Aorta (tissue), 5 donors: ENCODE results near the gene SHISAL1. TPM values are rescaled to one million over a fixed set of nuclear protein-coding genes. Genes with fewer than 3 reads are reported as not detected.
A peak's percentile ranks its signal among the peaks of the same experiment; 100 is the strongest.

Source experiments
- ATAC-seq: fragments of 200-7000 bp; cut with Tn5 transposase; one replicate; pipeline ENCODE4 v1.9.1; 2022; ENCODE audit warnings: moderate library complexity; ENCODE audit not compliant: low FRiP score
- DNase-seq, 2 donors: peaks; one replicate each; pipeline ENCODE4 v3.0.0-alpha.2; 2020
- H3K27ac ChIP-seq, 2 donors: one replicate each; pipeline ENCODE4 v1.5.1; 2013; ENCODE audit warnings: low read length in 2 of 2, mild to moderate bottlenecking in 2 of 2, moderate library complexity in 2 of 2, control low read depth in 1 of 2, inconsistent platforms in 1 of 2, low read depth in 1 of 2
- H3K27me3 ChIP-seq, 2 donors: one replicate each; pipeline ENCODE4 v1.6.1; 2013; ENCODE audit warnings: control low read depth in 1 of 2, low read length in 1 of 2, mild to moderate bottlenecking in 1 of 2, moderate library complexity in 1 of 2; ENCODE audit not compliant: insufficient read depth in 2 of 2, control insufficient read depth in 1 of 2
- H3K36me3 ChIP-seq, 2 donors: one replicate each; pipeline ENCODE4 v1.6.1; 2013; ENCODE audit warnings: control low read depth in 1 of 2, low read length in 1 of 2, mild to moderate bottlenecking in 1 of 2; ENCODE audit not compliant: insufficient read depth in 2 of 2, control insufficient read depth in 1 of 2
- H3K4me1 ChIP-seq, 2 donors: one replicate each; pipeline ENCODE4 v1.6.1; 2013; ENCODE audit warnings: low read length in 2 of 2, control low read depth in 1 of 2, mild to moderate bottlenecking in 1 of 2, moderate library complexity in 1 of 2; ENCODE audit not compliant: insufficient read depth in 2 of 2, control insufficient read depth in 1 of 2
- H3K4me3 ChIP-seq, 2 donors: one replicate each; pipeline ENCODE4 v1.5.1; 2013; ENCODE audit warnings: low read length in 2 of 2, control low read depth in 1 of 2, mild to moderate bottlenecking in 1 of 2
- H3K9me3 ChIP-seq: one replicate; pipeline ENCODE4 v1.6.1; 2013; ENCODE audit warnings: mild to moderate bottlenecking, low read length; ENCODE audit not compliant: control insufficient read depth
- WGBS, 2 donors: extraction: QIAGEN DNeasy Blood & Tissue Kit; methylation state at CpG; one replicate each; pipeline ENCODE4 v1.1.7; 2013; 5-methylcytosine and 5-hydroxymethylcytosine counted together
- intact Hi-C, 2 donors: fragments of 100-400 bp; cut with DNase I; formaldehyde crosslinking; loops; one replicate each; pipeline versions ENCODE4 v1.14.2 to v1.15.0; 2022
- polyA plus RNA-seq, 2 donors: library from polyadenylated mRNA; stranded (reverse); fragments of 200-250 nt; gene quantifications; one replicate each; pipeline ENCODE4 v1.2.3, GENCODE V29; 2013
- total RNA-seq, 2 donors: library from RNA; stranded (reverse); fragmentation: NEBNext Ultra II Directional; extraction: Animal tissue kit (Norgen Biotek cat#: 25700); gene quantifications; one replicate each; pipeline ENCODE4 v1.2.1, GENCODE V29; 2021
- donor health status: healthy with polysubstance abuse.
- donor health status: Bipolar disorder and iron deficiency.
- donor health status: DM: no; HTN: no; CAD: no.
- donor health status: DM: no; HTN: no; CAD: no.
- donor health status: DM: yes; HTN: yes; CAD: no.

Gene SHISAL1
- total and polyA plus RNA-seq, 4 donors, result 0.25 to 3.5 (median 1.7) TPM

DNA sequence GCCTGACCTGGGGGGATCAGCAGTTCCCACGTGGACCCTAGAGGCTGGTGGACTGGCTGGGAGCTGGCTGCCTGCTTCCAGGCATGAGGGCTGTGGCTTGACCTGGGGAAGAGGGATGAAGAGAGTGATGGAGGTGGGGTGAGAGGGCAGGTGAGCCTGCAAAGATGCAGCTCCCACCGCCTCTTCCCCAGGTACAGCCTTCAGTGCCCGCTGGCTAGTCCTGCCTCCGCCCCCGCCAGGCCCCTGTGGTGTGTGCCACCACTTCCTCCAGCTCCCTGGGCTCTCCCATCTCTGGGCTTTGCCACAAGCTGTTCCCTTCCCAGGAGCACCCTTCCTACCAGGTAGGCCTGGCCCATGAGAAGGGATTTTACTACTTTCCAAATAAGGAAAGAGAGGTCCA, 112.9 kb downstream of the SHISAL1 start:
- Histone ChIP-seq H3K4me3 (no peak overlapping the region), H3K36me3 (no peaks in the 10 kb centered on the region), H3K9me3 (no peaks in the 10 kb centered on the region), H3K27ac (no peak overlapping the region), H3K27me3 (no peaks in the 10 kb centered on the region), H3K4me1 (no peaks in the 10 kb centered on the region)
- WGBS, 2 donors, result 96 to 100% methylated on average over 5 of the region's 5 CpGs
- no peak for ATAC-seq
- intact Hi-C loops, result loop anchor here in 1 of 2 donors (10.0 kb wide), 1 partner anchor 55 kb away; no protein-coding TSS in a partner anchor
- DNase-seq, result no peak

- Histone ChIP-seq H3K4me3 (no peak overlapping the region), H3K4me1 (no peaks in the 10 kb centered on the region), H3K27ac (no peak overlapping the region), H3K27me3 (no peaks in the 10 kb centered on the region), H3K36me3 (no peaks in the 10 kb centered on the region), H3K9me3 (no peaks in the 10 kb centered on the region)
- ATAC-seq, result no peak
- 94 to 100% methylated on average over 2 of the region's 2 CpGs for WGBS, 2 donors
- intact Hi-C loops, result loop anchor here in 1 of 2 donors (10.0 kb wide), 1 partner anchor 56 kb away; no protein-coding TSS in a partner anchor
- no peak for DNase-seq
Measured at GRCh38 chr22:44199164-44199563, 113.6 kb downstream of the SHISAL1 start.

DNA sequence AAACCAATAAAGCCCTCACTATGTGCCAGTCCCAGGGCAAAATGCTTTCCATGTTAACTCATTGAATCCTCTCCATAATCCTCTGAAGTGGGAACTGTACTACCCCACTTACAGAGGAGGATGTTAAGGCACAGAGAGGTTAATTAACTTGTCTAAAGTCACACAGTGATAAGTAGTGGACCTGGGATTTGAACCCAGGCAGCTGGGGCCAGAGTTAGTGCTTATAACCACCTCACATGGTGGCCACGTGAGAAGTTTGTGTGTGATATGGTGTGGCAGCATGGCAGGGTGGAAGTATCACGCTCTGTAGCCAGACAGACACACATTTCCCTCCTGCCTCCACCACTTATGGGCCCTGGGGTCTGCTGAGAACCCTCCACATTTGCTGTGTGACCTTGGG, 115.5 kb downstream of the SHISAL1 start:
- intact Hi-C loops, result loop anchor here in 1 of 2 donors (10.0 kb wide), 1 partner anchor 58 kb away; no protein-coding TSS in a partner anchor
- WGBS, 2 donors, result 90 to 95% methylated on average over 2 of the region's 2 CpGs
- H3K4me3 ChIP-seq, result no peak overlapping the region
- no peaks in the 10 kb centered on the region for H3K9me3 ChIP-seq
- no peak overlapping the region for H3K27ac ChIP-seq
- DNase-seq (no peak), ATAC-seq (no peak)
- no peaks in the 10 kb centered on the region for H3K27me3 ChIP-seq
- H3K4me1 ChIP-seq, result no peaks in the 10 kb centered on the region
- H3K36me3 ChIP-seq, result no peaks in the 10 kb centered on the region

DNA sequence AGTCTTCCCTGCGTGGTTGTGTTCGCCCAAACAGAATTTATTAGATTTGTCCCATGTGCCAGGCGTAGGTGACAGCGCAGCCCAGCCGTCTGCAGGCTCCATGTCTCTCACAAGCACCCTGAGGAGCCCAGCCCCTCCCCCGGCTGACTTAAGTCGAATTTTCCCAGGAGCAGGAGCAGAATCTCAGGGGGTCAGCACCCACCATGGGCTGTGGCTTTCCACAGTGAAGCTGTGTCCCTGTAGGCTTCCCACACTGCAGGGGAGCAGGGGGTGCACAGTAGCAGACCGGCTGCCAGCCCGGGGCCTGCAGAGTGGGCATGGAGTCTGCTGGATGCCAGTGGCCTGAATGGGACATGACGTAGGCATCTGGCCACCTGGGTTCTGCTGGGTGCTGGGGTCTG, 116.0 kb downstream of the SHISAL1 start:
- Histone ChIP-seq H3K4me3 (no peak overlapping the region), H3K36me3 (no peaks in the 10 kb centered on the region), H3K27me3 (no peaks in the 10 kb centered on the region), H3K9me3 (no peaks in the 10 kb centered on the region), H3K27ac (no peak overlapping the region), H3K4me1 (no peaks in the 10 kb centered on the region)
- intact Hi-C loops, result loop anchor here in 1 of 2 donors (10.0 kb wide), 1 partner anchor 58 kb away; no protein-coding TSS in a partner anchor
- WGBS, 2 donors, result 76 to 78% methylated on average over 10 of the region's 10 CpGs
- ATAC-seq (no peak), DNase-seq (no peak)

DNA sequence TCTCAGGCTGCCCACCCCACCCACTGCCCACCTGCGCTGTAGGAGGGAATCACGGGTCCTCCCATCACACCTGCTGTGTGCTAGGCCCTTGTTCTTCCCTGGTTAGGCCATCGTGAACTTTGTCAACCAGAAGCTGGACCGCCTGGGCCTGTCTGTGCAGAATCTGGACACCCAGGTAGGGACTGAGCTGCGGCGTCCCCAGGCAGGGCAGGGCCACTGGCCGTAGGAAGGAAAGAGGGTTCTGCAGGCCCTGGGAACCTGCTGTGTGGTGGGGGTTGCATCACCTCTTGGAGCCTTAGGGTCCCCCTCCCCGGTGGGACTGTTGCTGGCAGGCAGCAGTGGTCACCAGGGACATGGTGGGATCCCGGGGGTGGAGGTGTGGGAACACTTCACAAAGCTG, 116.5 kb downstream of the SHISAL1 start:
- H3K36me3 ChIP-seq, result no peaks in the 10 kb centered on the region
- 74 to 79% methylated on average over 9 of the region's 9 CpGs for WGBS, 2 donors
- no peak for DNase-seq
- intact Hi-C loops, result loop anchor here in 1 of 2 donors (10.0 kb wide), 1 partner anchor 59 kb away; no protein-coding TSS in a partner anchor
- no peak overlapping the region for H3K4me3 ChIP-seq
- H3K9me3 ChIP-seq, result no peaks in the 10 kb centered on the region
- H3K4me1 ChIP-seq, result no peaks in the 10 kb centered on the region
- no peaks in the 10 kb centered on the region for H3K27me3 ChIP-seq
- H3K27ac ChIP-seq, result no peak overlapping the region
- no peak for ATAC-seq

- Histone ChIP-seq H3K4me1 (no peaks in the 10 kb centered on the region), H3K9me3 (no peaks in the 10 kb centered on the region), H3K27me3 (no peaks in the 10 kb centered on the region), H3K4me3 (no peak overlapping the region), H3K36me3 (no peaks in the 10 kb centered on the region), H3K27ac (no peak overlapping the region)
- DNase-seq (peak in 1 of 2 donors; percentile 64), ATAC-seq (no peak)
- WGBS, 2 donors, result 70 to 71% methylated on average over 5 of the region's 5 CpGs
- intact Hi-C loops, result loop anchor here in 1 of 2 donors (10.0 kb wide), 1 partner anchor 59 kb away; no protein-coding TSS in a partner anchor
Measured at GRCh38 chr22:44195189-44195871, 117.4 kb downstream of the SHISAL1 start.

GRCh38 chr22:44194569-44194968, 118.2 kb downstream of the SHISAL1 start:
- Histone ChIP-seq H3K4me3 (no peak overlapping the region), H3K9me3 (no peaks in the 10 kb centered on the region), H3K4me1 (no peaks in the 10 kb centered on the region), H3K36me3 (no peaks in the 10 kb centered on the region), H3K27me3 (no peaks in the 10 kb centered on the region), H3K27ac (no peak overlapping the region)
- intact Hi-C loops, result loop anchor here in 1 of 2 donors (10.0 kb wide), 1 partner anchor 60 kb away; no protein-coding TSS in a partner anchor
- DNase-seq (no peak), ATAC-seq (no peak)
- WGBS, 2 donors, result 96 to 97% methylated on average over 2 of the region's 2 CpGs
